Measurements from ENCODE around the gene DNAH8.

The DNAH8 gene

GRCh38 chr6:39072830-39073229, 357.7 kb downstream of the DNAH8 start:
- DNase-seq (ENCODE audit: low read depth in 2 of 2): no peak

- DNase-seq (ENCODE audit: low read depth in 2 of 2): no peak
Measured at GRCh38 chr6:39073471-39074355, 358.6 kb downstream of the DNAH8 start.

GRCh38 chr6:39074486-39074885, 359.4 kb downstream of the DNAH8 start:
- no peak for DNase-seq (ENCODE audit: low read depth in 2 of 2)

GRCh38 chr6:39075010-39075686, 360.0 kb downstream of the DNAH8 start:
- no peak for DNase-seq (ENCODE audit: low read depth in 2 of 2)

GRCh38 chr6:39075807-39076622, 360.9 kb downstream of the DNAH8 start:
- no peak for DNase-seq (ENCODE audit: low read depth in 2 of 2)

DNA sequence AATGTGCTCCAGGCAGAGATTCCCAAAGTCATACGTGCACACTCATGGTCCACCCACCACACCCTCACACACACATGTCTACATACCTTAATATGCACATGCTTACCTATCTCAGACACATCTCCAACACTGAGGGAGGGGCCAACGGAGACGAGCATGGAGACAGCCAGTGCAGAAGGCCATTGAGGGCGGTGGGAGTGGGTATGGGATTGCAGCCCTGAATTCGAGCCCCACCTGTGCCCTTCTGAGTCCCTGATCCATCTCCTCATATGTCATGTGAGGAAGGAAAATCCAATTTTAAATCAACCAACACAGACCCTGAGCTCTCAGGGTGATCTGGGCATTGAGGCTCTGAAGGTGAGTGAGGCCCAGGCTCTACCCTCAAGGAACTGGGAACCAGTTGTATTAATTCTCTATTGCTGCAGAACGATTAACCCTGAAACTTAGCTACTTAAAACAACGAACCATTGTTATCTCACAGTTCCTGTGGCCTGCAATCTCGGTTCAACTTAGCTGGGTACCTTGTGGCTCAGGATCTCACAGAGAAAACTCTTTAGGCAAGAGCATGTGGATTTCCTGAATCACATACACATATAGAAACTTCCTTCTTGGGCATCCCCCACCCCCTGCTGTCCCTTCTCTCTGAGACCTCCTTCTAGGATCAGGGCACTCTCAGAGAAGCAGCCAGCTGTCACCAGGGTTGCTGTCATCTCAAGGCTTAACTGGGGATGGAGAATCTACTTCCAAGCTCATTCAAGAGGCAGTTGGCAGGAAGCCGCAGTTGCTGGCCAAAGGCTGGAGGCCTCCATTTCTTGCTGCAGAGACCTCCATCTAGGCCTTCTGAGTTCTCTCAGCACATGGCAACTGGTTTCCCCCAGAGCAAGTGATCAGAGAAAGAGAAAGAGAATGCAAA, 361.8 kb downstream of the DNAH8 start:
- DNase-seq (ENCODE audit: low read depth in 2 of 2): no peak

GRCh38 chr6:39077882-39078594, 362.9 kb downstream of the DNAH8 start:
- no peak for DNase-seq (ENCODE audit: low read depth in 2 of 2)

- DNase-seq (ENCODE audit: low read depth in 2 of 2): no peak
Measured at GRCh38 chr6:39078695-39079094, 363.6 kb downstream of the DNAH8 start.

DNA sequence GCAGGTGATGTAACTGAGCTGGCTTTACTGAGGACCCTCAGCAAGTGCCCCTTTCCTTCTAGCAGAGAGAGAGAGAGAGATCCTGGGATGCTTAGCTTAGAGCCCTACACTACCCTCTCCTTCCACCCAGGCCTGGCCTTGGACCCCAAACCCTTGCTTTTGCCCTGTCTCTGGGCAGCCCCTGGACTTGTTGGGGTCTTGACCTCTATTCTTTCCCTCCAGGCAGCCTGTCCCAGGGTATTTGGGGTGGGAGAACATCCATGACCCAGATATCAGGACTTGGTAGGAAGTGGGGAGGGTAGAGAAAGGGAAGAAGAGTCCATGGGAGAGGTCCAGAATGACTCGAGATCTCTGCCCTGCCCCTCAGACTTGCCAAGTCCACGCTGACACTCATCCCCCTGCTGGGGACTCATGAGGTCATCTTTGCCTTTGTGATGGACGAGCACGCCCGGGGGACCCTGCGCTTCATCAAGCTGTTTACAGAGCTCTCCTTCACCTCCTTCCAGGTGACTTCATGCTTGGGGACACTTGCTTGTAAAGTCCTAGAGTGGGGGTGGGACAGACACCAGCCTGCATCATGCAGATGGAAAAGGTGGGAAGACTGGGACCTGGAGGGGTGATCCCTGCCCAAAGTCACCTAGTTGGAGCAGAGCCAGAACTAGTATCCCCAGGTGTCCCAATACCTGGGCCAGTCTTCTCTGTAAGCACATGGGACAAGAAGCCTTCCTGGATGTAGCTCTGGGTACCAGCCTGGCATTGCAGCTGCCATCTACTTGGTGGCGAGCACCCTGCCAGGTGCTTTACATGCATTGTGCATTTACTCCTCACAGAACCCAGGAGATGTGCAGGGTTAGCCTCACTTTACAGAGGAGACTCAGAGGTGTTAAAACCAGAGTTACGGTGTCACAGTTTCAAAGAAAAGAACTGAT, 364.4 kb downstream of the DNAH8 start:
- DNase-seq (ENCODE audit: low read depth in 2 of 2): no peak
